SJCRH30 (cell line): Measurements from ENCODE around the gene PTPN7. TPM values are rescaled to one million over a fixed set of nuclear protein-coding genes. Genes with fewer than 3 reads are reported as not detected.

Experiments used
- DNase-seq, 2 experiments: peaks; one replicate each; pipeline ENCODE4 v3.0.0-alpha.2; 2015 to 2020
- H3K27ac ChIP-seq: fragments of 250-450 bp; sonication (Bioruptor Pico); 2 replicates; pipeline ENCODE4 v1.5.1; 2020; ENCODE audit warnings: mild to moderate bottlenecking, moderate library complexity
- H3K27me3 ChIP-seq: fragments of 250-450 bp; sonication (Bioruptor Pico); 2 replicates; pipeline ENCODE4 v1.5.1; 2020; ENCODE audit warnings: mild to moderate bottlenecking, moderate library complexity
- H3K36me3 ChIP-seq: fragments of 250-450 bp; sonication (Bioruptor Pico); 2 replicates; pipeline ENCODE4 v1.5.1; 2020; ENCODE audit warnings: mild to moderate bottlenecking, moderate library complexity
- H3K4me1 ChIP-seq: fragments of 250-450 bp; sonication (Bioruptor Pico); 2 replicates; pipeline ENCODE4 v1.5.1; 2020; ENCODE audit warnings: mild to moderate bottlenecking, moderate library complexity
- H3K4me3 ChIP-seq: fragments of 250-450 bp; sonication (Bioruptor Pico); 2 replicates; pipeline ENCODE4 v1.5.1; 2020; ENCODE audit warnings: mild to moderate bottlenecking, moderate library complexity
- H3K9me3 ChIP-seq: fragments of 250-450 bp; sonication (Bioruptor Pico); replicated peaks from 2 replicates; pipeline ENCODE4 v1.5.1; 2020; ENCODE audit warnings: mild to moderate bottlenecking, moderate library complexity
- total RNA-seq: library from RNA; depleted of rRNA; stranded (reverse); fragments of >200 nt; shearing (Covaris generic); gene quantifications from 2 replicates; pipeline ENCODE4 v1.2.3, GENCODE V29; 2014

The PTPN7 gene
- total RNA-seq, 1 experiment from 2014 or later: 0.14 TPM

DNA sequence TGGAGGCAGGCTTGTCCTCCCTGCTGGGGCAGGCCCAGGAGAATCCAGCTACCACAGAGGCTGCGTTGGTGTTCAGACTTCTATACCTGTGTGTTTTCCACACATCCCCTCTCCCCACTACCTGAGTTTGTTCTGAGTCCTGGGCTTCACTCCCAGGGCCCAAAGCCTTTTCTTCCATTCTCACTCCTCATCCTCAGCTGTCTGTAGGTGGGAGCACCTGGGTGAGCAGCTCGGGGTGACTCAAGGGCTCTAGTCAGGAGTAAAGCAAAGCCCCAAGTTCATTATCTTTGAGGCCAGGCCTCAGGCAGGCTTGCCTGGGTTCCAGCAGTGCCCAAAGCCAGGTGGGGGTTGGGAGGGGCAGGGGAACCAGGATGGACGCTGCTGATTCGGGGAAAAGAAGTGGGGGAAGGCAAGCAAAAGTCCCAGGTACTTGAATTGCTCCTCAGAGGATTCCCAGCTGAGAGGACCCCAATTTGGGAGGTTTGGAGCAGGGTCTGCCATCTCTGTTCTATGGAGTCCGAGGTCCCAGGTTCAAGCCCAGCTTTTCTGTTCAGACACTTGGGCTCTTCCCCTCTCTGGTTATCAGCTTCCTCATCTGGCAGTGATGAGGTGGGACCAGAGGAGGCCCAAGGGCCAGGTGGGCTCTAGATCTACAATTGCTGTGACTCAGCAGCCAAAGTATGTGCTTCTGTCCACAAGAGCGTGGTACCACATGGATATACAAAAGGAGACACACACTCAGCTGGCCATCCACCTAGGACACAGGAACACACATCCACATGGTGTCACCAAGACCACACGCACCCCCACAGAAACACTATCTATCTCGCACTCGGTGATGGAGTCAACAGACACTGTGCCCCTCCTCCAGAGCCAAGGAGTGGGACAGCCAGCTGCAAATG lies 5.8 kb upstream of the PTPN7 start:
- no peaks in the 10 kb centered on the region for H3K4me1 ChIP-seq
- DNase-seq: no peak
- peaks cover 36% of the 10 kb centered on the region for H3K27me3 ChIP-seq

DNA sequence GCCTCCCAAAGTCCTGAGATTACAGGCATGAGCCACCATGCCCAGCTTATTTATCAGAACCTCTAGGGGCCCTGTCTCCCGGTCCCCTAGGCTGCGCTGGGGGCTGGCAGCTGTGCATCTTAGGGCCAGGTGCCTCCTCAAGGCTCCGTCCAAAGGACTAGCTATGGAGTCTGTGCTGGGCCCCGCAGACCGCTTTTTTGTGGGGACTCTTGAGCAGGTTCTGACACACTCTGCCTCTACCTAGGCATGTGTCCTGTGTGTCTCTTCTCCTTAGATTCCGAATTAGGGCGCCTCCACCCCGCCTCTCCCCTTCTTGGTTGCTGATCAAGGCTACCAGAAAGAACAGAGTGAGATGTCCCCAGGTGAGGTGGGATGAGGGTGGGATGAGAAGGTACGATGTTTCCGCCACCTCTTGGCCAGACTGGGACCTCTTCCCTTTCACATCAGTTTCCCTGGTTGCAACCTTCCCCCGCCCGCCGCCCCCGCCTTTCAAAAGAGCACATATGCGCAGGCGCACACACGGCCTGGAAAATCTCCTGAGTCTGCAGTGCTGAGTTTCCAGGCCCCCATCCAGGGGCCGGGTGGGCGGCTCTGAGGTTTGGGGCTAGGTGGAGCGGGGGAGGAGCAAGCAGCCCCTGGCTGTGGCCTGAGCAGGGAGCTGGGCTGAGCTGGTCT lies 5.0 kb upstream of the PTPN7 start:
- H3K9me3 ChIP-seq: no peaks in the 10 kb centered on the region
- H3K4me1 ChIP-seq: no peaks in the 10 kb centered on the region
- H3K36me3 ChIP-seq: no peaks in the 10 kb centered on the region
- H3K27me3 ChIP-seq: peaks cover 44% of the 10 kb centered on the region
- no peak overlapping the region for H3K27ac ChIP-seq
- no peak for DNase-seq
- H3K4me3 ChIP-seq: no peak overlapping the region

More for the DNA sequence above, 5.8 kb upstream of the PTPN7 start:
- Histone ChIP-seq H3K9me3 (no peaks in the 10 kb centered on the region), H3K36me3 (no peaks in the 10 kb centered on the region), H3K27ac (no peak overlapping the region), H3K4me3 (no peak overlapping the region)

DNA sequence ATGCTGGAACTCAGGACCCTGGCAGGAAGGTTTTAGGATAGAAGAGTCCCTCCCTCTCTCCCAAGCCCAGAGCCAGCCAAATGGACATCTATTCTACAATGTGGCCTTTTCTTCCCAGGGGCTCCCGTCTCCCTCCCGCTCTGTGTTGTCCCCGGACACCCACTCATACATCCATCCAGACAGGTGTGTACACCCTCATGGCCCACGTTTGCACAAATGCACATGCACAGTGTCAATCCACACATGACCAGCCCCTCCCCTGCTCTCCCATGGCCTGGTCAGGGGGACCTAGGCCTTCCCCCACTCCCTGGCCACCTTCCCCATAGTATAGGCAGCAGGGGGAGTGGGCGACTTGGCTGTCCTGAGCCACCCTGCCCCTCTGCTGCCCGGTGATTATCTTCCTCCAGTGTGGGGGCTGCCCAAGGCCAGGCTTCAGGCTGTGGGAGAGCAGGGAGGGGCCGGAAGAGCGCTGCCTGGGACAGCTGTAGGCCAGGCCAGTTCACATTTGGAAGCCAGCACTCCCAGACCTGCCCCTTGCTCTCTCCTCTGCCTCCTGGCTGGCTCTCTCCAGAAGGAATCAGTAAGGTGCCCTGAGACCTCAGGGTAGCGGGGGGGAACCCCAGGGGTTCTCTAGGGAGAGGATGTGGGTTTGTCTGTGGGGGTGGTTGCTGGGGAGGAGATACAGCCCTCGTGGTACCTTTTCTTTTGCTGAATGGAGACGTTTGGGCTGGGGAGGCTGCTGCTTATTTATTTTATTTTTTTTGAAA lies 4.1 kb upstream of the PTPN7 start:
- peak in 1 of 2 experiments; percentile 32 for DNase-seq
- no peaks in the 10 kb centered on the region for H3K9me3 ChIP-seq
- H3K36me3 ChIP-seq: no peaks in the 10 kb centered on the region
- peaks cover 4% of the 10 kb centered on the region; the same call in 1 of the 2 replicates for H3K4me1 ChIP-seq
- H3K27ac ChIP-seq: no peak overlapping the region
- H3K27me3 ChIP-seq: peaks cover 40% of the 10 kb centered on the region
- no peak overlapping the region for H3K4me3 ChIP-seq

DNA sequence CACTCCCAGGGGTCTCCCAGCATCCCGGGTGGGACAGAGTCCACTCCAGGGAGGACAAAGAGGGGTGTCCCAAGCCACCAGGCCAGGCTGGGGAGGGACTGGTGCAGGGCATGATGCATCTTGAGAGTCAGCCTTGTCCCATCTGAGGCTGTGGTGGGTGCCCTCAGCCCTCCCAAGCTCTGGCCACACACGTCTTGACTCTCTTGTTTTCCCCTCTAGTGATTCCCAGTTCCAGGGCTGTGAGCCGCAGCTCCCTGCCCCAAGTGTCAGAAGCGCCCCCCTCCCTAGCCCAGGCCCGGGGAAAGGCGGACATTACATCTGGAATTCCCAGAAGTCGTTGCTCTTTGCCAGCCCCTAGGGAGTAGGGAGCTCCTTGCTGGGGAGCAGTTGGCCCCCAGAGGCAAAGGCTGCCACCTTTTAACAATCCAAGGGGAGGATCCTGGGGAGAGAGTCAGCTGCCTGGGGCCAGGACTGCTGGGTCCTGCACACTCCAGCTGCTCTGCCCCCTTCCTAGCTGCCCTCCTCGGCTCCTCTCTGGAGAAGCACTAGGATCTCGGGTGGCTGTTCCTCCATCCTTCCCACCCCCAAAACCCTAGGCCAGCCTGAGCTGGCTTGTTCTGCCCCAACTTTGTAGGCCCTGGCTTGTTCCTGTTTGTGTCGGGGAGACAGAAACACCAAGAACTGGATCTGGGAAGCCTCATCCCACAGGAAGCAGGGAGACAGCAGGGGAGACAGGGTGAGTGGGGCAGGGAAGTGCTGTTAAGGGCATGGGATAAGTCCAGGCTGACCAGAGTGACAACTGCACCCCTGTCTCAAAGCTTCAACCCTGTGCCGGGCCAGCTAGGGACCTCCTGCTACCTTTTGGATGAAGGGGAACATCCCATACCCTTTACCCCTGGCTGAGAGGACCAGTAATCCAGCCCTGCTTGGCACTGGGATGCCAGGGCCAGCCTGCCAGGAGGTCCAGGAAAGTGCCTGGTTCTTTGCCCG lies 3.2 kb upstream of the PTPN7 start:
- DNase-seq: no peak
- no peak overlapping the region for H3K27ac ChIP-seq
- no peaks in the 10 kb centered on the region for H3K36me3 ChIP-seq
- no peaks in the 10 kb centered on the region for H3K9me3 ChIP-seq
- no peak overlapping the region for H3K4me3 ChIP-seq
- peaks cover 4% of the 10 kb centered on the region; the same call in 1 of the 2 replicates for H3K4me1 ChIP-seq
- peaks cover 39% of the 10 kb centered on the region for H3K27me3 ChIP-seq

DNA sequence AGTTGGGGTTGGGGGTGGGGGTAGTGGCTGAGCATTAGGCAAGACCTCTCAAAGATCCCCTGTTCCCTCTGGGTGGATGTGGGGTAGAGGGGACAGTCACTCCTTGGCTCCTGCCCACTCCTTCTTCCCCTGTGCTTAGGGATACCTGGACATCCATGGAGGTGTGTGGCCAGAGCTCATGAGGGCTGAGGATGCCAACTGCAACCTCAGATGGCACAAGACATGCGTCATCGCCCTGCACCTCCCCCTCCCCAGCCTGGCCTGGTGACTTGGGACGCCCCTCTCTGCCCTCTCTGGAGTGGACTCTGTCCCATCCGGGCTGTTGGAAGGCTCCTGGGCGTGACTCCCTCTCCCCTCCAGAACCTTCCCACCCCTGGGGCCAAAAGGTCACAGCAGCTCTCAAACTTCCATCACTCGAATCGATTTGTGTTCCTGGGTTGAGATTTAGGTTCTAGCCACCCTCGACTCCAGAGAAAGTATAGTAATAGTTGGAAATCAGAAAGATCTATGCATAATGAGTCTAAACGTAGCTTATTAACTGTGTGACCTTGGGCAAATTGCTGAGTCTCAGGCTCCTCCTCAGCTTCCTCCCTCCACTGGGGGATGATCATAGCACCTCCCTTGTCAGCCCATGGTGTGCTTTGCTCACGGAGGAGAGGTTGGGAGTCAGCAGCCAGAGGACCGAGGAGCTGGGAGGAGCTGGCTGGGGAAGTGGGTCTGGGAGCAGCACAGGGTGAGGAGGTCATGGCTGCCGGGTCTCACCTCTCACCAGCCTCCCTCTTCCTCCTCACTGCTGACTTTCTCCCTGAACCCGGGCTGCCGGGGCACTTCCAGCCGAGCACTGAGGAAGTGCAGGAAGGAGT lies 2.2 kb upstream of the PTPN7 start:
- Histone ChIP-seq H3K27ac (no peak overlapping the region), H3K4me1 (peaks cover 4% of the 10 kb centered on the region; the same call in 1 of the 2 replicates)

DNA sequence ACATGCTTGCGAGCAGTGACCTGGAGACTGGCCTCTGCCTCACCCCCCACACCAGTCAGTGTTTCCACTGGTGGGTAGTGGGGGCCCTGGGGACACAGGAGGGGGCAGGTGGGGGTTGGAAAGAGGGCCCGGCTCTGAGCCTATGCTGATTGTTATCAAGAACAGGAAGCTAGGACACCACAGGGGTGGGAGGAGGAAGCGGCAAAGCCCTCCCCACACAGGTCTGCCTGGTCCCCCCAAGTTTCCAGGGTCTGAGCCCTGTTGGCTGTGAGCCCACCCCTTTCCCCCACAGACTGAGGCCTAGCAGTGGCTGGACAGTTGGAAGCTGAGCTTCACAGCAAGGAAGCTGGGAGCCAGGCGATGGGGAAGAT lies 1.6 kb upstream of the PTPN7 start:
- Histone ChIP-seq H3K27ac (no peak overlapping the region), H3K27me3 (peaks cover 32% of the 10 kb centered on the region), H3K9me3 (no peaks in the 10 kb centered on the region), H3K36me3 (no peaks in the 10 kb centered on the region), H3K4me3 (no peak overlapping the region), H3K4me1 (peaks cover 4% of the 10 kb centered on the region; the same call in 1 of the 2 replicates)
- DNase-seq: no peak

More for the DNA sequence above, 2.2 kb upstream of the PTPN7 start:
- peaks cover 32% of the 10 kb centered on the region for H3K27me3 ChIP-seq
- H3K4me3 ChIP-seq: no peak overlapping the region
- no peaks in the 10 kb centered on the region for H3K9me3 ChIP-seq
- H3K36me3 ChIP-seq: no peaks in the 10 kb centered on the region
- no peak for DNase-seq

DNA sequence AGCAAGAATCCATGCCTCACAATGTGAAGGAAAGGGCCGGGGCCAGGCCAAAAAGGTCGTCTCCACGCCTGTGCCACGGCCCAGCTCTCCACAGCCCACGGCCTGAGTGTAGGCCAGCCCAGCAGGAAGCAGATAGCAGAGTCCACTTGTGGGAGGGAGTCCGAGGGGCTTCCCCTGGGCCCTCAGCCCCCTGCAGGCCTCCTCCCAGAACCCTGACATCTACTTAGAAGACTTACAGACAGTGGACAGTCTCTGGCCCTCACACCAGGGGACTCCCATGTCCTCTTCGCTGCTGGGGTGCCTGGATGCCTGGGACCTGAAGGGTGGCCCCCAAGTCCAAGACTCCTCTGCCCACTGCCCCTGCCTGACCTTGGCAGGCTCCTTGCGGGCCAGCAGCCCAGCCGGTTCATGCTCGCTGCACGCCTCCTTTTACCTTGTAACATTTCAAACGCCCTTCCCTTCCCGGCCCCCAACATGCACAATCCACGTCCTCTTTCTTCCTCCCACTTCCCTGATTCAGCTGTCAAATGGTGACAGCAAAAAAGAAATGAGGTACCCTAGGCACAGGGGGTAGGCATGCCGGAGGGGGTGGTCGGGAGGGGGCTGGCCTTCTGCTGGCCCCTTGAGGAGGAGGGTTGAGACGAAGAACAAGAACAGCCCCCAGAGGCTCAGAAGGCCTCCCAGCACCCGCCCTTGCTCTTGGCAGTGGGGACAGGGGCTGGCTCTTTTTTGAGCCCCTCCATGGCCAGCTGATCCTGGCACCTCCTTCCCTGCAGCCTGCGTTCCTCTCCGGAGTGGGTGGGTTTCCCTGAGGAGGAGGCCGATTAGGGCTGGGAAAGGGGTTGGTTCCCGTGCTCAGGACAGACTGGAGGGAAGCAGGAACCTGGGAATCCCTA lies 997 bp upstream of the PTPN7 start:
- Histone ChIP-seq H3K9me3 (no peaks in the 10 kb centered on the region), H3K36me3 (no peaks in the 10 kb centered on the region), H3K4me1 (peaks cover 4% of the 10 kb centered on the region; the same call in 1 of the 2 replicates), H3K4me3 (no peak overlapping the region), H3K27ac (no peak overlapping the region), H3K27me3 (peaks cover 32% of the 10 kb centered on the region)
- DNase-seq: no peak

DNA sequence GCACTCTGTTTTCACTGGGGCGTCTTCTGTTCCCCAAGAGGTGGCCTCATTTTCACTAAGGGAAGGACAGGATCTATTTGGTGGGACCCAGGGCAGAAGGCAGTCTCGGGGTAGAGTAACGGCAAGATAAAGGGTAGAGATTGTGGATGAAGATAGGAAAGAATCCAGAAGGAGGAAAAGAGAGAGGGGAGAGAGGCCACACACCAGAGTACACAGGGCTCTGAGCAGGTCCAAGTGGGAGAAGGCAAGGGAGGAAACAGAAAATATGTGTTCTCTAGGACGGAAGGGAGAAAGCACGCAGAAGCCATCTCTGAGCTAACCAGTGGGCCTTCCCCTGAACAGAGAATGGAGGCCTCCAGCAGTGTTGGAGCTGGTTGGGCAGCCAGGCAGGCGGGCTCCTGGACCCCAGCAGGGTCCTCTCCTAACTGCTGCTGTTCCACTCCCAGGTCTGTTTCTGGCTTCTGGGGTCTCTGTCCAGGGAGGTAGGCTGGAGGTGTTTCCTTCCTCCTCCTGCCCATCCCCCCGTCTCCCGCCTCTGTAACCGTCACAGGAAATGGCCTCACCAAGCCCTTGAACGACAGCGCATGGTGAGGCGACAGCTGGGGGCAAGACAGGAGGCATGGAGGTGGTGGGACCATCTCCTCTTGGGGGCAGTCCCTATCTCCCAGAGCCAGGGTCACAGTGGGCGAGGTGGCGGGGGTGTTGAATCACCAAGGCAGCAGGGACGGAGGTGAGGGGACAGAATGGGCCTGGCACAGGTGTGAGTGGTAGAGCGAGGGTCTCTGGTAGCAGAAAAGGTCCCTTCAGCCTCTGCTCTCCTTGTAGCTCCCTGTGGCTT lies 649 bp downstream of the PTPN7 start:
- H3K9me3 ChIP-seq: no peaks in the 10 kb centered on the region
- H3K27me3 ChIP-seq: peaks cover 25% of the 10 kb centered on the region
- H3K36me3 ChIP-seq: no peaks in the 10 kb centered on the region
- peaks cover 10% of the 10 kb centered on the region for H3K4me1 ChIP-seq
- no peak overlapping the region for H3K4me3 ChIP-seq
- H3K27ac ChIP-seq: no peak overlapping the region
- no peak for DNase-seq

DNA sequence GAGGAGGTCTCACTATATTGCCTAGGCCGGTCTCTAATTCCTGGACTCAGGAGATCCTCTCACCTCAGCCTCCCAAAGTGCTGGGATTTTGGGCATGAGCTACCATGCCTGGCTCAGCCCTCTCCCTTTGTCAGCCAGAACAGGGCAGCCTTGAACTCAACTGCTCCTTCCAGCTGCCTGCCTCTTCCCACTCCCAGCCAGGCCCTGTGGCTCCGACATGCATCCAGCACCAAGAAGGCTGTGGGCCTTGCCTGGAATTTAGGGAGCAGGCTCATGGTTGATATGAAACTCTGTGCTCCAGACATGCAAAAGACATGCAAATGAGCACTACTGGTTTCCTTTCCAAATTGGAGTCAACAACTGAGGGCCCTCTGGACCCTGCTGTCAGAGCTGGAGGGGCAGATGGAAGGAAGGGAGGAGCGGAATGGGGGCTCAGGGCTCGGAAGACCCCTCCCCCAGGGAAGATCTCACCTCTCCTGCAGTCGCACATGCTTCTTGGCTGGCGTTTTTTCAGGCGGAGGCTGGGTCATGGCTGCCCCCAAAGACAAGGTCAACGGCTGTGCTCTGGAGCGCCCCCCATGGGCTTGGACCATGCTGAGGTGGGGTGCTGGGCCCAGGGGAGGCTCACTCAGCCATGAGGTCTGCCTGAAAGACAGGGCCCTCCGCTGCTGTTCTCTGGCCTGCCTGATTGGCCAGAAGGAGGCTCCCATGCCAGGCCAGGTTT lies 1.4 kb downstream of the PTPN7 start:
- Histone ChIP-seq H3K9me3 (no peaks in the 10 kb centered on the region), H3K27me3 (peaks cover 23% of the 10 kb centered on the region), H3K27ac (no peak overlapping the region), H3K36me3 (no peaks in the 10 kb centered on the region), H3K4me1 (peaks cover 13% of the 10 kb centered on the region), H3K4me3 (no peak overlapping the region)
- DNase-seq: no peak

DNA sequence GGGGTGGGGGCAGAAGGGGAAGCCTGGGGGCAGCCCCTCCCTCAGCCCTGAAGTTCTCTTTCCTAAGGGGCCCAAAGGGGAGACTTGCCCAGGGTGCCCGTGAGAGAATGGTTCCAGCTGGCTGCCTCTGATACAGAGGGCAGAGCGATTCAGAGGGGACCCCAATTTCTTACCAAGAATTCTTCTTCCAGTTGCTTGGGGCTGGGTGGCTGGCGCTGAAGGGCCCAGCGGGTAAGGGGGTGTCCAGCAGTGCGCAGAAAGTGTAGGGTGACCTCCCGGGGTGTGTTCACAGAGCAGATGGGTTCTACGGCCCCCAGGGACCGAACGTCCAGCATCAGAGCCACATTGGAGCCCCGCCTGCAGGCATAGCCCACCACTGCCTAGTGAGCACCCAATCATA lies 2.5 kb downstream of the PTPN7 start:
- H3K36me3 ChIP-seq: no peaks in the 10 kb centered on the region
- no peak for DNase-seq
- H3K27ac ChIP-seq: no peak overlapping the region

DNA sequence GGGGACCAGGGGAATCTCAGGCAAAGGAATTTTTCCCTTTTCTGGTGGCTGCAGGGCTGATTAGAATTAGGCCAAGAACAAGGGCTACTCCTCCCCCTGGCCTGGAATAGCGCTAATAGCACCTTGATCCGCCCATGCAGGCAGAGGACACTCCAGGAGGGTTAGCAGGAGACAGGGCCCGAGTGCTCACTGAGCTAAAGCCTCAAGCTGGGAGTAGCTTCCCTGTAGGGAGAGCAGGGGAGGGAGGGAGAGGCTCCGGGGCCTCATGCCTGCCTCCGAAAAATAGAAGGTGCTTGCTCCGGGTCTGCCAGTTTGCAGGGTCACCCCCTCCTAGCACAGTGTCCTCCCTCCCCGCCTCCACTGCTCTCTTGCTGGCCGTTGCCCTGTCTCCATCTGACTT lies 3.8 kb downstream of the PTPN7 start:
- Histone ChIP-seq H3K27me3 (peaks cover 17% of the 10 kb centered on the region), H3K27ac (no peak overlapping the region), H3K36me3 (no peaks in the 10 kb centered on the region), H3K4me1 (peaks cover 13% of the 10 kb centered on the region), H3K4me3 (no peak overlapping the region), H3K9me3 (no peaks in the 10 kb centered on the region)
- peak in 1 of 2 experiments; percentile 1 for DNase-seq

More for the DNA sequence above, 2.5 kb downstream of the PTPN7 start:
- Histone ChIP-seq H3K4me3 (no peak overlapping the region), H3K9me3 (no peaks in the 10 kb centered on the region), H3K4me1 (peaks cover 13% of the 10 kb centered on the region), H3K27me3 (peaks cover 19% of the 10 kb centered on the region)
